ENCODE measurements around the gene BOK.
"Not testable (repeated sequence)": the region's sequence is repeated elsewhere in the genome, so short reads cannot be mapped to it uniquely, and the experiment has no call there.

Gene BOK, protein sequence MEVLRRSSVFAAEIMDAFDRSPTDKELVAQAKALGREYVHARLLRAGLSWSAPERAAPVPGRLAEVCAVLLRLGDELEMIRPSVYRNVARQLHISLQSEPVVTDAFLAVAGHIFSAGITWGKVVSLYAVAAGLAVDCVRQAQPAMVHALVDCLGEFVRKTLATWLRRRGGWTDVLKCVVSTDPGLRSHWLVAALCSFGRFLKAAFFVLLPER

DNA sequence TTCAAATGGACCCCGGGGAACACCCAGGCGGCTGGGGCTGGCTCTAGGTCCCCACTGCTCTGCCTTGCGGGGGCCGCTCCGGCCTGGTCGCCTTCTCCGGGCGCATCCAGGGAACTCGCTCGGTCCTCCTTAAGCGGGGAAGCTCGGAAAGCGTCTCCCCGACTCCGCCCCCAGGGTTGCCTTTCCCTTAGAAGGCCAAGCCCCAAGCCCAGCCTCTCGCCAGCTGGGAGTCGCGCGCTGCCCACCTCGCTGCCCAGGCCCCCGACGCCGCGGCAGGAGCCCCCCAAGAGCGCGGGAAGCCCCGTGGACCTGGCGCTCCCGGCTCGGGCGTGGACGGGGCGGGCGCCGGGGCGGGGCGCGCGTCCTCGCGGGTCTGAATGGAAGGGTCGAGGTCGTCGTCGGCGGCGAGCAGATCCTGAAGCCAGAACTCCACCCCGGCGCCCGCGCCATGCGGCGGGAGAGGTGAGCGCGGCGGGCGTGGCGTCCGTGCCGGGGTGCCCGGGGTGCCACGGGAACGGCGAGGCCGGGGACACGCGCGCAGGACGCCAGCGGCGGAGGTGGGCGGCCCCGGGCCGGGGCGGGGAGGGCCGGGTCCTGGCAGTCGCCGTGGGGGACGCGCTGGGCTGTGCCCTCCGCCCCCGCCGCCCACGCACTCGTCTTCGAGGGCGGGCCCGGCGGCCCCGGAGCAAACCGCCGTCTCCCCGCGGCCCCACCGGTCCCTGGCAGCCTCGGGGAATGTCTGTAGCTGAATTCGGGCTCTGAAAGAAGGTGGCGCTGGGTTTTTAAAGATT lies at the start of gene BOK:
BOK (plus strand) TSS at position 214 of the 791 bp plus-strand sequence. CDS start 739 bp downstream, outside the sequence.
- DNase-seq: peak; percentile 86

DNA sequence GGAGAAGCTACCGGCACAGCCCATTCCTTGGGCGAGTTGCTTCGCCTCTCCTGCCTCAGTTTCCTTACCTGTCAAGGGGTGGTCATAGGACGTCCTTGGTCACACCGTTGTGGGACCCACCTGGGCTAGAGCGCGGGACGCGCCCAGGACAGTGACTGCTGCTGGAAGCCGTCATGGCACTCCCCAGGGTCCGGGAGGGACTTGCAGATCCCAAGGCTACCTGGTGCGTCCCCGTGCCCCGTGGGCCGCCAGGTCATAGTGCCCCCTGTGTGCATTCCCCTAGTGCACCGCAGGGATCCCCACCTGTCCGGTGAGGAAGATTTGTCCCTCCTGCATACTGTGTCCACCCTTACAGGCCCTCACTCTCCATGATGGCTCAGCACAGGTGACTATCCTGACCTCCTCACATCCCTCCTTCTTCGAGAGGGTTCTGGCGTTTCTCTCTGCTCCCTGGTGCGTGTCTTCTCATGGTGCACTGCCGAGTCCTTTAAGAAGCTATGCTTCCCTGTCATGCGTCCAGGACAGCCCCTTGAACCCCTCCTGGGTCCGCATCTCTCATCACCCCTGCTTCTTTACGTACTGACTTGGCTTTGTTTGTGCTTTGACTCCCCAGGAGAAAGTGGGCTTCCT lies 49.3 kb upstream of the BOK start:
- no peak for DNase-seq

DNA sequence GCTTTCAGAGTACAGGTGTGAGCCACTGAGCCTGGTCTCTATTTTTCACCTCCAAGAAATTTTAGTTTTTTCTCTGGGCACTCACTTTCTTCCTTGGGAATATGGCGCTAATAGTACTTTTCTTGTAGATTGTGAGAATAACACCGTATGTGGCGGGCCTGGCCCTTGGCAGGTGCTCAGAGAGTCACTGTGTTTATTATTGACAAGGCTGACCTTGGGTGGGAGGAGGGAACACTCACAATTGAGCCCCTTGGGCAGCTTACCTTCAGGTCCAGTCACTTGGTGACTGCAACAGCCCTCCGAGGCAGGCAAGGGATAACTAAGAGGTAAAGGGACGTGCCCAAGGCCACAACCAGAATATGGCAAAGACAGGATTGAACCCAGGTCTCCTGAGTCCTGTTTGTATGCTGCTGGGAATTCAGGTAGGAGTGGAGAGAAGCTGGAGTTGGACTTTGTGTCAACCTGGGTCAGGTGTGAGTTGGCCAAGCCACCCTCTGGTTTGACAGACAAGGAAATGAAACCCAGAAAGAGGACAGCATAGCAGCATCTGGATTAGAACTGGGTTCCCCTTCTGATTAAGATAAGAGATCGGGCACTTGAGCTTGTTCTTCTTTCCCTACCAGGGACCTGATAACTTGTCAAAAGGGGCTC lies 47.3 kb upstream of the BOK start:
- DNase-seq: no peak

DNA sequence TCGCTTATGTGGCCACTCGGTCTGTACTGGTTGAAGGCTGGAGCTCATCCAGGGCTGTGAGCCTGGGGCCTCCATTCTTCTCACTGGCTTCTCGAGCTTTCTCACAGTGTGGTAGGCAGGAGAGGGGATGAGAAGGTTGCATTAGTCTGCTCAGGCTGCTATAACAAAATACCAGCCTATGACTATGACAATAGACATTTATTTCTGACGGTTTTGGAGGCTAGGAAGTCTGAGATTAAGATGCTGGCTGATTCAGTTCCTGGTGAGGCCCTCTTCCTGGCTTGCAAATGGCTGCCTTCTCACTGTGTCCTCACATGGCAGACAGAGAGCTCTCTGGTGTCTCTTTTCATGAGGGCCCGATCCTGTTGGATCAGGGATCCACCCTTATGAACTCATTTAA lies 44.0 kb upstream of the BOK start:
- DNase-seq: no peak

DNA sequence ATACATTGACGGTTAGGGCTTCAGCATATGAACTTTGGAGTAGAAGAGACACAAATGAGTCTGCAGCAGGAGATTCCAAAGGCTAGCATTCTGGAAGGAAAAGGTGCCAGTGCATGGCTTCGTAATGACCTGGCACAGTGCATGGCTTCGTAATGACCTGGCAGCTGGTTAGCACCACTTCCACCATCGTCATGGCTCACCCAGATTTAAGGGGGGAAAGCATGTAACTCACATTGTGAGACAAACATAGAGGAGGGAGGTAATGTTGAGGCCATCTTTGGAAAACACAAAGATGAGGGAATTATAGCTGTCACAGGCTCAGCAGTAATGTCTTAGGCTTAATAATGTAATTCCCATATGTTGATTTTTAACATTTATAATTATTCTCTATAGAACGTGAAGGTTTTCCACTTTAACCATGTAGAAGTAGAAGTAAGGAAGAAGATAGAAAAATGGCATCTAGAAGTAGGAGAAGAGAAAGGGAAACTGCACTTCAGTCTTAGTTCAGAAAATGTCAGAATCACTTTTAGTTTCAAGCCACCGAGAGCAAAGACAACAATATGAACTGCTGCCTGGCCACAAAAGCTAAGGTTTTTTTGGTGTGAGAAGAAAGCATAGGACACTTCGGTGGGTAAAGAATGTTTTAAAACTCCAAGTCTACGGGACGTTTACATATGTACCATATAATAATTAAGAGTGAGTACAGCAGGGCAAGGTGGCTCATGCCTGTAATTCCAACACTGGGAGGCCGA lies 43.4 kb upstream of the BOK start:
- no peak for DNase-seq

DNA sequence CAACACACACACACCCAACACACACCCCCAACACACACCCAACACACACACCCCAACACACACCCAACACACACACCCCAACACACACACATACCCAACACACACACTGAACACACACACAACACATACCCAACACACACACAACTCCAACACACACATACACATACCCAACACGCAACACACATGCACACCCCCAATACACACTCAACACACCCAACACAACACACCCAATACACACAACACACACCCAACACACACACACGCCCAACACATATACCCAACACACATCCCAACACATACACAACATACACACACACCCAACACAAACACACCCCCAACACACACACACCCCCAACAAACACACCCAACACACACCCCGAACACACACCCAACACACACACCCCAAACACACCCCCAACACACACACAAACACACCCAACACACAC lies 42.0 kb upstream of the BOK start:
- DNase-seq: no peak

DNA sequence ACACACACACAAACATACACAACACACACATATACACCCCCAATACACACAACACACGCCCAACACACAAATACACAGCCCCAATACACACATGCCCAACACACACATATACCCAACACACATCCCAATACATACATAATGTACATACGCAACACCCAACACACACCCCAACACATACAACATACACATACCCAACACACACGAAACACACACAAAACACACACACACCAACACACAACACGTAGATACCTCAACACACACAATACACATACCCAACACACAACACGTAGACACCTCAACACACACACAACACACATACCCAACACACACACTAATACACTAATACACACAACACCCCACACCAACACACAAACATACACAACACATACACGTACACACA lies 41.2 kb upstream of the BOK start:
- no peak for DNase-seq

DNA sequence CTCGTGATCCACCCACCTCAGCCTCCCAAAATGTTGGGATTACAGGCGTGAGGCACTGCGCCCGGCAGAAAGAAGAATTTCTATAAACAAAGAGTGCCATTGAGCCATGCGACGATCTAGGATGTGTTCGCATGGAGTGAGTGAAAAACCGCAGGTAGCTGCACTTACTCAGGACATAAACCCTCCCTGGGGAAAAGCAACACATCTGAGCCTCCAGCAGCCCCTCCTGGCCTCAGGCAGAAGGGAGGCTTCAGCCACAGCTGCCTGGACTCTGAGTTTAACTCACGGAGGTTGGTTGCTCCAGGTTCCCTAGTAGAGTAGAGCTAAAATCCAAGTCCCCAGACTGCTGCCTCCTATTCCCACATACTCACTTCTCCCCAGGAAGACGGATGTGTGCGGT lies 38.9 kb upstream of the BOK start:
- DNase-seq: no peak

DNA sequence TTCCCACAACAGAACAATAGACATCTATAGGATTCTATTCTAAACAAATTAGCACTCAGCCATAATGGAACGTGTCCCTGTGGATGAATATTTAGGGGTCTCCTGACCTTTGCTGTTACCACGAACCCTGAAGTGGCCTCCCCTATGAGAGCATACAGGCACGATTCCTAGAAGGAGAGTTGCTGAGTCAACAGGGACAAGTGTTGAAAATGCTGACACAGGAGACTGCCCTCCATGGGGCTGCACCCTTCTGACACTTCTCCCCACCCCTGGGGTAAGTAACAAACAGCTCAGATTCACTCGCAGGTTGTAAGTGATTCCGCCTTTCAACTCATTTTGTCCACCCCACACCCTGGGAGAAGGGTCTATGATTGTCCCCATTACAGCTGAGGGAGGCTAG lies 36.1 kb upstream of the BOK start:
- no peak for DNase-seq

DNA sequence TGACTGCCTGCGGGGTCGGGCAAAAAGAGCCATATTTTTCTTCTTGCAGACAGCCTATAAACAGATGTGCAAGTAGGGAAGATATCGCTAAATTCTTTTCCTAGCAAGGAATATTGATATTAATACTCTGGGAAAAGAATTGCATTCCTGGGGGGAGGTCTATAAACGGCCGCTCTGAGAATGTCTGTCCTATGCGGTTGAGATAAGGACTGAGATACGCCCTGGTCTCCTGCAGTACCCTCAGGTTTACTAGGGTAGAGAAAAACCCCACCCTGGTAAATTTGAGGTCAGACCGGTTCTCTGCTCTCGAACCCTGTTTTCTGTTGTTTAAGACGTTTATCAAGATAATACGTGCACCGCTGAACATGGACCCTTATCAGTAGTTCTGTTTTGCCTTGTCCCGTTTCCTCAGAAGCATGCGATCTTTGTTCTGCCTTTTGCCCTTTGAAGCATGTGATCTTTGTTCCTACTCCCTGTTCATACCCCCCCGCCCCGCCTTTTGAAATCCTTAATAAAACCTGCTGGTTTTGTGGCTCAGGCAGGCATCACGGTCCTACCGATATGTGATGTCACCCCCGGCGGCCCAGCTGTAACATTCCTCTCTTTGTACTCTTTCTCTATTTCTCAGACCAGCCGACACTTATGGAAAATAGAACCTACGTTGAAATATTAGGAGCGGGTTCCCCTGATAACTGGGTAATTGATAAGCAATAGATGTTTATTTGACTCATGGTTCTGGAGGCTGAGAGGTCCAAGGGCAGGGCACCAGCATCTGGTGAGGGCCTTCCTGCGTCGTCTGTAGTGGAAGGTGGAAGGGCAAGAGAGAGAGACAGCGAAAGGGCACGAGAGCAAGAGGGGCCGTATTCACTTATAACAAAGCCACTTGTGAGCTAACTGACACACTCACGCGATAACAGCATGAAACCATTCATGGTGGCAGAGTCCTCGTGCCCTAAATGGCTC lies 32.4 kb upstream of the BOK start:
- not testable (repeated sequence) for DNase-seq

DNA sequence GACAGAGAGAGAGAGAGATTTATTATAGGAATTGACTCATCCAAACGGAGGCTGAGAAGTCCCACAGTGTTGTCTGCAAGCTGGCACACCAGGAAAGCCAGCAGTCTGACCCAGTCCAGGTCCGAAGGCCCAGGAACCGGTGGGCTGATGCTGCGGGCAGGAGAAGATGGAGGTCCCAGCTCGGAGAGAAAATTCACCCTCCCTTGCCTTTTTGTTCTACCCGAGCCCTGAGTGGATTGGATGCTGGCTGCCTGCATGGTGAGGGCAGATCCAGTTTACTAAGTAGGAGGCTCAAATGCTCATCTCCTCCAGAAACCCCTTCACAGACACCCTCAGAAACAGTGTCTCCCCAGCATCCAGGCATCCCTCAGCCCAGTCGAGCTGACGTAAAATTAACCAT lies 28.0 kb upstream of the BOK start:
- DNase-seq: no peak

DNA sequence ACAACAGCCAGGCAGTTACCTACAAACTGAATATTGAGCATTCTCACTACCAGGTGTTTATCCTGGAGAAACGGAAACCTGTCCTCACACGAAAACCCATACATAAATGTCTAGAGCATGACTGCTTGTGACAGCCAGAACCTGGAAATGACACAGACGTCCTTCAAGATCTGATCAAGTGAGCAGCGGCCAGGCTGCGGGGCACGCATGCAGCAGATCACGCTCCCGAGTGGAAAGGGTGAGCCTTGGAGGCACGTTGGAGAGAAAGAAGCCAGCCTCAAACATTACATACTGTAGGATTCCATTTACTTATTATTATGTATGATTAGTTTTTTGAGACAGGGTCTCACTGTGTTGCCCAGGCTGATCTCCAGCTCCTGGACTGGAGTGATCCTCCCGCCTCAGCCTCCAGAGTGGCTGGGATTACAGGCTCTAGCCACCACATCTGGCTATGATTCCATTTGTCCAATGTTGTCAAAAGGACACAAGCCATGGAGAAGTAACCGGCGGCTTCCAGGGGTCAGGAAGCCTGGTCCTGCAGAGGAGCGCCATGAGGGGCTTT lies 27.3 kb upstream of the BOK start:
- no peak for DNase-seq

DNA sequence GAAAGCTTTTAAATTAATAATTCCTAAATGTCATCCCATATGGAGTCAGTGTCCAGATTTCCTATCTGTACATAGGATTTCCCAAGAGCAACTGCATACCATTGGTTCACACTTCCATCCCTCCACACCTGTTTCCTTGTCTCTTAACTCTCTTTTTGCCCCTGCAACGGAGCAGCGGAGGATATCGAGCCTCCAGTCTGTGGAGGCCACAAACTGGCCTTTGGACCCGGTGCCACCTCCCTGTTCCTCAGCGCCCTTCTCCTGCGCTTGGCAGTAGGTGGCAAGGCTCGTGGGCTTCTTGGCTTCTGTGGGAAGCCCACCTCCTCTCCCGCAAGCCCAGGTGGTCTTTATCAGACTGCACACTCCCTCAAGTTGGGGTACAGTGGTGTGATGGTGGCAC lies 26.4 kb upstream of the BOK start:
- no peak for DNase-seq

DNA sequence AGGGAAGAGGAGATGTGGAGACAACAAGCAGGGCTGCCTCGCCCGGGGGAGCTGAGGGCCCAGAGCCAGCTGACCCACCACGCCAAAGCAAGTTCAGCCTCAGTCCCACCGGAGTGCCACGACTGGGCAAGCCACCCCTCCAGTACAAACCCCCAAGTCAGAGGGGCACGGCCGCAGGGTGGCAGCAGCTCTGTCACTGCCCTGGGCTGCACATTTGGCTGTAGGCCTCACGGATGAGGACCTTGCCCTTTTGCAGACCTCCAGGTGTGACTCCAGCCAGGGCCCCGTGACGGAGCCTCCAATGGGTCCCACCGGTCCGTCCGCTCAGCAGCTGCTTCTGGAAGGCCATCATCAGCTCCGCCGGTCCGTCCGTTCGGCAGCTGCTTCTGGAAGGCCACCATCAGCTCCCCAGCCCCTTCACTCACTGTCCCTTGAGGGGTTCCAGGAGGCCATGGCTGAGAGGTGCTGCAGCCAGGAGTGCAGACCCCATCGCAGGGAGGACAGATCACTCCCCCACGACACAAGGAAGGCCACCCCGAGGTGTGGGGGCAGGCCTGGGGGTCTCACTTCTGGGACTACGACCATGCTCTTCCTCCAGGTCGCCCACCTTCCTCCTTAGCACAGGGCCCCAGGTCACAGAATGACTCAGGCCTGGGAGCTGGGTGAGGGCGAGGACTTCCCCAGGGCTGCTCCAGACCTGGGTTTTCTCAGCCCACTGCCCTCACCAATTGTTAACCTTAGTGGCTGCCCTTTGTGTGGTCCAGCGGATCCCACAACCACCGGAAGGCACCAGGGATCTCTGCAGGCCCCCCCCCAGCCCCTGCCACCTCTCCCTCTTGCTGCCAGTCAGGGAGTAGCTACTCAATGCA lies 25.6 kb upstream of the BOK start:
- no peak for DNase-seq

DNA sequence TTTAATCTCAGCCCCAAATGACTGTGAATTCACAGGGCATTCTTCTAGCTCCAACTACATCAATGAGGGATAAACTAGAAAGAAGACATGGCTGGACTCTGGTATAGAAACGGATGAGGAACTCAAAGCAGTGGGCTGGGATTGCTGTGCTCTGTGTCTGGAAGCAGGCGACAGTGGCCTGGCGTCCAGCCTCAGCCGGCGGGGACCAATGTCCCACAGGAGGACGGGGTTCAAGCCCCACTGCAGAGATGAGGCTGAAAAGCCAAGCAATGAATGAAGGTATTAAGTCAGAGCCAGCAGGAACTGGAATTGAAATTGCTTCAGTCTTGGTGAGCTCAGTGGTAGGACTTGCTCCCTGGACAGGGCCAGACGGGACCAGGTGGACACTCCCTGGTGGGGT lies 24.3 kb upstream of the BOK start:
- no peak for DNase-seq

DNA sequence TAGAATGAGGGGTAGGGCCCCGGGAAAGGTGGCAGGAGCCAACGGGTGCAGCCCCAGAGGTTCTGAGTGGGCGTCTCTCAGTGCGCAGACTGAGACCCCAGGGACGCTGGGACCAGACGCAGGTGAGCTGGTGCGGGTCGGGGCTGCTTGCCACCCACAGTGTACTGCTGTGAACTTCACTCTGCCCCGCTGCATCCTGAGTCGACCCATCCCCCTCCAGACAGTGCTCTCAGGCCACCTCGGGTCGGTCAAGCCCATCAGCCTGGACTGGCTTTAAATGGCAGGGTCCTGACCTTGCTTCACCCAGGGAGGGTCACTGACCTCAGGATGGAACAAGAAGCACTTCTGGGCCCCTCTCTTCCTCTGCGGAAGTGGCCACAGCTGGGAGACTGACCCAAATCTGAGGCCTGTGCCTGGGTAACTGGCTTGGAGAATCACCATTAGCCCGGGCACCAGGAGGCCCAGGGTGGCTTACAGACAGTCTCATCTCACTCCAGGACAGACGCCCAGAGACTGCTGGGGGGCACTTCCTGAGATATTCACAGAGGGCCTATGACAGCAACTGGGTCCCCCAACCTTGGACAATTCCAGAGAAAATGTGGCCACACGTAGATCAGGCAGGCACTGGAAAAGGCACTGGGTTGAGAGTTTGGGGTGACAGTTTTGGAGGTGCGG lies 23.7 kb upstream of the BOK start:
- no peak for DNase-seq

DNA sequence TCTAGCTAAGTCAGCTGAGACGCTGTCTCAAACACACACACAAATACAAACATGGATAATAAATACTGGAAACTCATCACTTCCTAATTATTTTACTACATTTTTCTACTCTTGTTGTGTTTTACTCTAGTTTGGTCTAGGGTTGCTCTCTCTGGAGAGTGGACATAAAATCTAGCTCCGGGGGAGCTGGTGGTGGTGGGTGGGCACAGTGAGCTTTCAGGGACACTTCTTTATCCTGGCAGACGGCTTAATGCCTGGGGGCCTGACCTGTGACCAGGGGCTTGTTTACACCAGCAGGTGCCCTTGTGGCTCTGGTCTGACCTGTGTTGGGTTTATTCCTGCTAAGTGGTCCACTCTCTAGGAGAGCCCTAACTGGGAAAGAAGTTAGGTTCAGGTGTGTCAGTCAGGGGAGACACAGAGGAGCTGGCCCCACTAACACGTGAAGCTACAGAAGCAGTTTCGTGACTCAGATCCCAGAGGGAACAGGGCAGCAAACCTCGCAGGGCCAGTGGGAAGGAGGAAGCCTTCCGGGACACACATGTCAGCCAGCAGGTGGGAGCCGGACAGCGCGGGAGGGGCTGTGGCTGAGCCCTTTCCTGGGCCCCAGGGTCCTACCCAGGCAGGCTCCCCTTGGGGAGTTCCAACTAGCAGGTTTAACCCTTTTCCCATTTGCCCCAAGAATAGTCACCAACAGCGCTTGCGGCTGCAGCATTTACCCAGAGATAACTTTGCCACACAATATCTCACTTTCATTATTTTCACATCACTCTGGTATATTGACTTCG lies 22.5 kb upstream of the BOK start:
- no peak for DNase-seq

DNA sequence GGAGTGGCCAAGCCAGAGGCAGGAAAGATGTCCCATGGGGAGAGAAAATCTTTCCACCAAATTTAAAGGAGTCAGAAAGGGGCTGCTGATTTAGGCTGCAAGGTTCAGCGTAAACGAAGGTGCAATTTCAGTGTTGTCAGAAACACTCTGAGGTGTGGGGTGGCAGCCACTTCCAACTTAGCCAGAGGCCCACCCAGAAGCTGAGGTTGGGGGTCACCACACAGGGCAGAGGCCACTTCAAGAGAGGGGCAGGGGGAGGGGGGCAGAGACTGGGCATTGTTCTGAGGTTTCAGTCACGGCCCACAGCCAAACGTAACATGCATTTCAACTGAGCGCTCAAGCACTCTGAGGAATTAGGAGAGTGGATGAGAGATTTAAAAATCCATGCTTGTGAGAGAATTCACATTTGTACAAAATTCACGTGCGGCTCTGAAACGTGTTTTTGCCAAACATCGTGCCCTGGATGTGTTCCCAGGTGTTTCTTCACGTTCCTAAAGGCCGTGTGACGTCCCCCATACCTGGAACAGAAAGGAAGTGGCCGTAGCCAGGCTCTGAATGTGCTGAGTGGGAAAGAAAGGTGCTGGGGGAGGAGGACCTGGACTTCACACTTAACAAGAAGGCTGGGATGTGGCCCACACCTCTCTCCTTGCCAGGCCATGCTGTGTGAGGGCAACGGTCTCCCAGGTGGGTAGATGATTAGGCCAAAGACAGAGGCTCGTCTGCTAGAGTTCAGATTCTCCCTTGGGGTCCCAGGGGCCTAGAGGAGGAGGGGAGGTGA lies 19.5 kb upstream of the BOK start:
- DNase-seq: no peak

Data from right hindlimb (tissue), 1 donor.